ENCODE measurements around the gene TET3. TPM values are rescaled to one million over a fixed set of nuclear protein-coding genes. Genes with fewer than 3 reads are reported as not detected.

TET3 gene
- total and polyA plus RNA-seq, 2 of the 4 experiments (the other 2 are of a cell fraction): 1.6 to 1.8 TPM

- BruUV-seq (replicated peaks): no TSS peak
- H4K8ac ChIP-seq (ENCODE audit: low read depth in 2 of 2, low read length in 2 of 2): peak overlapping the region in 1 of 2 experiments; percentile 83; a peak in 2 of 4 replicates
- peaks cover 7% of the 10 kb centered on the region for H3K4me1 ChIP-seq (ENCODE audit: control insufficient read depth, insufficient read depth, low read length)
- H2BK15ac ChIP-seq (ENCODE audit: low read depth, low read length): peak overlapping the region; percentile 37; the same call in 1 of the 3 replicates
- no peaks in the 10 kb centered on the region; the same call in 1 of the 2 replicates for H3K27me3 ChIP-seq (ENCODE audit: control insufficient read depth, insufficient read depth, low read length)
- H2AFZ ChIP-seq (replicated peaks; ENCODE audit: low read length, poor library complexity): peak overlapping the region; percentile 65
- no peak overlapping the region for H3K56ac ChIP-seq (ENCODE audit: extremely low read depth, insufficient read depth, low read length)
- in situ Hi-C loops (cut with MboI; ENCODE audit: low sequenced_read_pairs) (loop anchor here (10.0 kb wide), 1 partner anchor 155 kb away; the partner anchor contains the start of gene STAMBP), intact Hi-C loops (cut with micrococcal nuclease) (loop anchor here (5.0 kb wide), 1 partner anchor 52 kb away; the partner anchor contains the start of gene DGUOK), dilution Hi-C loops (cut with HindIII; ENCODE audit: low sequenced_read_pairs, unreplicated experiment) (no loop called here)
- peak; percentile 92 for DNase-seq
- POLR2A ChIA-PET (ENCODE audit: unreplicated experiment): interaction anchor here (0.9 kb wide), 1 partner anchor 141 kb away, joined by 3 read pairs; no protein-coding TSS in a partner anchor
- H2AK9ac ChIP-seq (replicated peaks; ENCODE audit: low read depth, low read length, poor library complexity): no peak overlapping the region
- H2AK5ac ChIP-seq (ENCODE audit: low read depth, low read length): peak overlapping the region; percentile 30; the same call in 1 of the 2 replicates
- peak; percentile 65 for ATAC-seq (ENCODE audit: low read depth)
- no peaks in the 10 kb centered on the region for H3K36me3 ChIP-seq (ENCODE audit: control insufficient read depth, insufficient read depth, low read length)
- H2BK5ac ChIP-seq (ENCODE audit: low read depth, low read length, poor library complexity, severe bottlenecking): peak overlapping the region; percentile 75
- peak overlapping the region; percentile 60 for H3K4ac ChIP-seq (ENCODE audit: low read depth, low read length)
- no peaks in the 10 kb centered on the region for H3K9me3 ChIP-seq (ENCODE audit: control insufficient read depth, insufficient read depth, low read length)
- peak overlapping the region; percentile 80 for H3K23ac ChIP-seq (ENCODE audit: low read depth, low read length)
- H3K18ac ChIP-seq (ENCODE audit: low read depth, low read length): peak overlapping the region; percentile 51; the same call in 1 of the 2 replicates
- no peak overlapping the region for H3K4me3 ChIP-seq (ENCODE audit: insufficient read depth, low read depth, low read length)
- CTCF ChIA-PET: interaction anchor here (1.3 kb wide), 1 partner anchor 21 kb away, joined by 3 read pairs; no protein-coding TSS in a partner anchor
- no peak overlapping the region for H3K9ac ChIP-seq (ENCODE audit: low read depth, low read length)
- TF ChIP-seq FOS (IDR thresholded peaks at IDR 0.05; ENCODE audit: low read depth, low read length) (peak; percentile 87), CEBPB (IDR thresholded peaks at IDR 0.05; ENCODE audit: low read depth, low read length) (peak; percentile 96), RAD21 (IDR thresholded peaks at IDR 0.05; ENCODE audit: low read length) (no peak), BHLHE40 (IDR thresholded peaks at IDR 0.05; ENCODE audit: low read depth, low read length) (peak; percentile 95), MXI1 (IDR thresholded peaks at IDR 0.05; ENCODE audit: borderline replicate concordance, low read depth, low read length) (peak; percentile 55; the same call in 1 of the 2 replicates)
- peak overlapping the region; percentile 50; the same call in 1 of the 2 replicates for H2BK20ac ChIP-seq (ENCODE audit: low read depth, low read length)
- peaks cover 8% of the 10 kb centered on the region for H3K9me1 ChIP-seq (ENCODE audit: insufficient read depth, low read length)
- peak overlapping the region; percentile 28; the same call in 1 of the 2 replicates for H3K27ac ChIP-seq (ENCODE audit: insufficient read depth, low read length)
- H4K5ac ChIP-seq (ENCODE audit: low read depth, low read length): no peak overlapping the region
- 0 out of 2 replicates have a peak overlapping the region, but pooled peaks have one; percentile 21 for H4K91ac ChIP-seq (ENCODE audit: insufficient read depth, low read depth, low read length)
- WGBS, 2 experiments (ENCODE audit: extremely low coverage in 2 of 2, insufficient read length in 1 of 2): no CpG with 5 or more reads among the region's 3 CpGs
- peak overlapping the region; percentile 76 for H2BK120ac ChIP-seq (ENCODE audit: low read depth, low read length)
- no peaks in the 10 kb centered on the region for H3K79me1 ChIP-seq (ENCODE audit: low read depth in 1 of 2, low read length in 2 of 2)
- H3K4me2 ChIP-seq (ENCODE audit: low read depth, low read length): peak overlapping the region; percentile 66
- H3K14ac ChIP-seq (replicated peaks; ENCODE audit: low read depth, low read length): peak overlapping the region; percentile 32; the same call in 1 of the 2 replicates
- H4K20me1 ChIP-seq (ENCODE audit: insufficient read depth, low read length): no peaks in the 10 kb centered on the region
These were observed 5.0 kb upstream of the TET3 start for GRCh38 chr2:73979686-73980085.
